ENCODE measurements around the gene RAD54L.
"Not testable (repeated sequence)": the region's sequence is repeated elsewhere in the genome, so short reads cannot be mapped to it uniquely, and the experiment has no call there.

RAD54L gene

DNA sequence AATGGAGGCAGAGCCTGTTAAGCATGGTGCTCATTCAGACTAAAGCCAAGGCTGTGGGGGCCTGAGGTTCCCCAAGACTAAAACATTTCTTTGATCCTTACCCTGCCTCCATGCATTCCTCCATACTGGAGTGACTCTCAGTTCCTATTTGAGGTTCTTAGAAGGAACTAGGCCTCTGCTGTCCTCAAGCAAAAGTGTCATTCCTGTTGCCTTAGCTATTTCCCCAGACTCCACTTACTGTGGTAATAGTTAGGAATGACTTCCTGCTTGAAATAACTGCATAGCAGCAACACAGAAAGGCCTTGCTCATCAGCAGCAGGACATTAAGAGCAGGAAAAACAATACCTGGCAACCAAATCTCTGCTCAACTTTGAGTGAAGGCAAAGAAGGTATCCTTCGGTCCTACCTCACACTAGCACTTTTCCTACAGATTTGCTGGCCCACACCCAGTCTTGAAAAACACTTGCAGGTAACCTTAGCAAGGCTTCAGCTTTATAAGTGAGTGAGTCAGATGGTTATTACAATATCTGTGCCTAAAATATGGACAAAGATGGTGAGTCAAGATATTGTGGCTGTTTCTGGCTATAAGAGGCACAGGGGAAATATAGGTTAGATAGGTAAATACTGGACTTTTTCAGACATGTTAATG, 41.0 kb downstream of the RAD54L start:
- DNase-seq = no peak

DNA sequence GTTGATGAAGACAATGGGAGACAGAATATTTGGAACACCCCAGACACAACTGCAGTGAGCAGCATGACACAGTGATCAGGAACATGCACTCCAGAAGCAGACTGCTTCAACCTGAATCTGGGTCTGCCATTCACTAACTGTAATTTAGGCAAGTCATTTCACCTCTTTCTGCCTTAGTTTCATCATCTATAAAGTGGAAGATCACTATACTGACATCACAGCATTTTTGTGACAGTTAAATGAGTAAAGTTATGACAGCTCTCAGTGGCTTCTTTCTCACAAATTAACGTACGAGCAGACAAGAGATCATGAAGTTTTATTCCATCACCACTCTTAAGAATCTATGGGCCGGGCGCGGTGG, 41.6 kb downstream of the RAD54L start:
- DNase-seq = no peak

DNA sequence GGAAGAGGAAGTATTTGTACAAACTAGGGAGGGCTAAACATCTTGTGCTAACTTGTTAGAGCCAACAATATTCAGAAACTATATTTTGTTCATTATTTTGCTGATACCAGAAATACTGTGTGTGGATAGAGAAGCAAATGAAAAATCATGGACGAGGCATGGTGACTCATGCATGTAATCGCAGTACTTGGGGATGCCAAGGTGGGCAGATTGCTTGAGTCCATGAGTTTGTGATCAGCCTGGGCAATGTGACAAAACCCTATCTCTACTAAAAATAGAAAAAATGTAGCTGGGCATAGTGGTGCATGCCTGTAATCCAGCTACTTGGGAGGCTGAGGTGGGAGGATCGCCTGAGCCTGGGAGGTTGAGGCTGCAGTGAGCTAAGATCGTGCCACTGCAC, 42.4 kb downstream of the RAD54L start:
- DNase-seq = no peak

DNA sequence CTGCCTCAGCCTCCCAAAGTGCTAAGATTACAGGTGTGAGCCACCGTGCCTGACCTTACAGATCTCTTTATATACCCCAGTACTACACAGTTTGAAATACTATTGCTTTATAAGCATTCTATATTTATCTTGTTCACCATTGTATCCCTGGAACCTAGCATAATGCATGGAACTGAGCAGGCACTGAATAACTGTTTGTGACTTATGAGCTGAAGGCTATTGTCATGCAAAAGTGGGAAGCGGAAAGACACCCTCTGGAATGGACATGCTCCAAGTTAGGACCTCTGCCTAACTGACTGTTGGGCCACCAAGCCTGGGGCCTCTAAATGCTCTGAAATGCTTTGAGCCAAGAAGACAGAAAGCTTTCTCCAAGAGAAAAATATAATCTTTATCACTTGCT, 47.7 kb downstream of the RAD54L start:
- DNase-seq = no peak

DNA sequence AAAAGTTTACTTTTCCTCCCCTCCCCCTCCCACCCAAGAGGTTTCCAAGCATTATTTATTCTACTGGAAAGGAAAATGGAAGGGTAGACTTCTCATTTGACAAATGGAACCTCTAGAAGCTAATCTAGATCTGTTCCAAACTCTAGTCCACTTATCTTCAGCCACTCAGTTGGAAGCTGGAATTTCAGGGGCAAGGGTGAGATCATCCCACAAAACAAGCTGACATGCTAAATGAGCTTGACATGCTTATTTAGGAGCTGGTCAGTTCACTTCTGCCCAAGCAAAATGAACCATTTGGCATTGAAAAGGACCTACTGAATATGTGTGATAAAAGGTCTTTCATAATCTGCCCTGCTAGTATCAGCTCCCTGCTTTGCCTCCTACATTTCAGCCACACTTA, 50.8 kb downstream of the RAD54L start:
- no peak for DNase-seq

DNA sequence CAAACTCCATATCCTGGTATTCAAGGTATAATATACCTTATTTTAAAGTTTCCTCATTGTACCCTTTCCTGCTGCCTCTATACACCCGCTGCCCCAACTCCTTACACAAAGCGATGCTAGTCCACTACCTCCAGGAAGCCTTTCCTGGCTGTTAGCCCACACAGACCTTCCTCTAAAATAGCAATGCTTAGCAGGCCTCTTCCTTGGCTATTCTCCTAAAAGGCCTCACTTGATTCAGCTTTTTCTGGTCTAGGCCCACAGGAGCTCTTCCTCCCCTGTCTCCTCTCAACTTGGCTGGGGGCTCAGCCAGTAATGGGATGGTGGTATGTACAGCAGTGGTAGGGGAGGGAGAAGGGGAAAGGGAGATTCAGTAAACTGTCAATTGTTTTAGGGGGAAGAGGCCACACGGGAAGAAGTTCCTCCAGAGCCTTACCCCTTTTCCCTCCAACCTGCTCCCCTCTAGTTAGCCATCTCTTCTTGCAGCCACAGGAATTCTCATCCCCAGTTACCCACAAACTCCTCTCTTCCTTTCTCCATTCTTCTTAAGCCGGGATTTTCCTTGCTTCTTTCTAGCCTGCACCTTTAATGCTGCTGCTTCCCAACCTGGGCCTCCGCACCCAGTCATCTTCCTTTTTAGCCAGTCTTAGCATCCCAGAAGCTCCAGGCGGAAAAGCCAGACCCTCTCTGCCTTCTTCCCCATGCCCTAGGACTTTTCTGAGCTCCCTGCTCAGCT, 53.3 kb downstream of the RAD54L start:
- no peak for DNase-seq

DNA sequence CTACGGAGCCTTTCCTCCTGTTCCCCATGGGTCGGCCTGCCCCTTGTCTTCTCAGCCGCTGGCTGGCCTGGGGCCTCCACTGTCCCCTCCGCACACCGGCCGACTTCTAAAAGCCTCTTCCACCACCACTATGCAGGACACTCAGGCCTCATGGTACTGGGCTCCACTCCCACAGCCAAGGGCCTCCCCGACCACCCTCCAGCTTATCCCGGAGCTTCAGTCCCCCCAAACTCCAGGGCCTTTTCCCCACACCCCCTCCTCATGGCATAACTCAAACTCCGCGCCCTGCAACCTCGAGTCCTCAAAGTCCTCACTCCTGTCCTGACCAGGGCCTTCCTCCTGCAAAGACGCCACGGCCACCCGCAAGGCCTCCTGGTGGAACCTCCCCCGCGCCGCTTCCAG, 53.8 kb downstream of the RAD54L start:
- DNase-seq = no peak

DNA sequence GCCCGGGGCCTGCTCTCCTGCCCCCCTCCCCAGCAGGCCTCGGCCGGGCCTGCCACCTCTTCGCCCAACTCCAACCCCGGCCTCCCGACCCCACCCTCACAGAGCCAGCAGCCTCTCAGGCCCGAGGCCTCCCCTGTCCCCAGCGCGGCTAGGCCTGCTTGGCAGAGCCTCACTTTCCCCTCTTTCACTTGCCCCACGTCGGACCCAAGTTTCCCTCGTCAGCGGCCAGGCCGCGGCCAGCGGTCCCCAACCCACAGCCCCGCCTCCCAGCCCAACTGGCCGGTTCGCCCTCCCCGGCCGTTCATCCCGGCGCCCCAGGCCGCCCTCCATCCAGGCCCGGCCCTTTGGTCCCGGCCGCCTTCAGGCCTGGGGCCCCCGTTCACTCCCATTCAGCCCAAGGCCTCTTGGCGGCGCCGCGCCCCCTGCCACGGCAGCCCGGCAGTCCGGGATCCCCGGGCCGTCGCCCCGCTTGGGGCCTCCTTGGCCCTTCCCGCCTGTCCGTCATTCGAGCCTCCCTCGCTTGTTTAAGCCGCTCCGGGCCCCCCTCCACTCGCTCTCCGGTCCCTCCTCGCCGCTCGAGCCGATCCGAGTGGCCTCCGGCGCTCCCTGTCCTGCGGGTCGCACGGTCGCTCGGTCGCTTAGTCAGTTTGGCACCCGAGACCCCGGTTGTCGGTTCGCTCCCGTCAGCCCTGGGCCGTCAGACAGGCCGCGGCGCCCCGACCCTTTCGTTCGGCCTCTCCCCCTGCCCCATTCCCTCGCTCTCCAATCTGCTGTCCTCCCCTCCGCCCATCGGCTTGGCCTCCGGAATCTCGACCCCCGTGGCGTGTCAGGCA, 54.5 kb downstream of the RAD54L start:
- no peak for DNase-seq

DNA sequence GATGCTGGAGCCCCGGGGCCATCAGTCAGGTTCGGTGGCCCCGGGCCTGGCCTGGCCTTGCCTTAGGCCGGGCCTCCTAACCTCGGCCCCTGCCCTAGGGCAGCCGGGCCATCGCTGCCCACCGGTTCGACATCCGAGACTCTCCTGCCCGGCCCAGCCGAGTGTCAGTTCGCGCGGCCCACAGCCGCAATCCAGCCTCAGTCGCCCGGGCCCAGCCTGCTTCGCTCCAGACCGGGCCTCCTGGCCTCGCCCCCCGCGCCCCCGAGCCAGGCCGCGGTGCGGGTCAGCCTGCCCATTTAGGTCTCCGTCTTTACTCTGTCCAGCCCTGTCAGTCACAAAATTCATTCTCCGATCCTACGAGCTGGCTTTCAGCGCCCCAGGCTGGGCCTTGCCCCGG, 55.1 kb downstream of the RAD54L start:
- DNase-seq = no peak

DNA sequence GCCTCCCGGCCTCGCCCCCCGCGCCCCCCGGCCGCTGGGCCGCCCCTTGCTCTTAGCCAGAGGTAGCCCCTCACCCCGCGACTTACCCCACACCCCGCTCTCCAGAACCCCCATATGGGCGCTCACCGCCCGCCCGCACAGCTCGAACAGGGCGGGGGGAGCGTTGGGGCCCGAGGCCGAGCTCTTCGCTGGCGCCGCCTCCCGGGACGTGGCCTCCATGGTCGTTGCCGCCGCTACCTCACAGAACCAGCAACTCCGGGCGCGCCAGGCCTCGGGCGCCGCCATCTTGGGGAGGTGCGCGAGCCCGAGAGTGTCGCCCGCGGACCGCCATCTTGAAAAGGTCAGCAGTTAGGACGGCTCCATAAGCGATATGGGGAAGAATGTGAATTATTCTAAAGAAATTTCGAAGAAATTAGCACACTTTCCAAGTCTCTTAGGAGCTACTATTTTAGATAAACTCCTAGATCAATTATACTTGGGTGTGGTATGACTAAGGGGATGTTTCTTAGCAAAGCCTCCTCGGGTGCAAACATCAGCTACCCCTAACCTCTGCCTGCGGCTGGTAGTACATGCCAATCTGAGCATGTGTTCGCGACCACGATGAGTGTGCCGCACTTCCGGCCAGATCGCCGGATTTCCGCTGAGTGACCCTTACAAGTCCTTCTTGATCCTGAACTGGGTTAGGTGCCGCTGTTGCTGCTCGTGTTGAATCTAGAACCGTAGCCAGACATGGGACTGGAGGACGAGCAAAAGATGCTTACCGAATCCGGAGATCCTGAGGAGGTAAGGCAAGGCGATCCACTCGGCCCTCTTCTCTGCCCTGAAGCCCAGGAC, 55.7 kb downstream of the RAD54L start, which contains the start of the genes LRRC41 and UQCRH:
Gene LRRC41 (minus strand): TSS at position 579 of the 834 bp plus-strand sequence. CDS start 294 bp downstream, at position 285.
Gene UQCRH (plus strand): TSS at position 661 of the 834 bp plus-strand sequence. CDS start 69 bp downstream, at position 730.
- DNase-seq = peak; percentile 88

DNA sequence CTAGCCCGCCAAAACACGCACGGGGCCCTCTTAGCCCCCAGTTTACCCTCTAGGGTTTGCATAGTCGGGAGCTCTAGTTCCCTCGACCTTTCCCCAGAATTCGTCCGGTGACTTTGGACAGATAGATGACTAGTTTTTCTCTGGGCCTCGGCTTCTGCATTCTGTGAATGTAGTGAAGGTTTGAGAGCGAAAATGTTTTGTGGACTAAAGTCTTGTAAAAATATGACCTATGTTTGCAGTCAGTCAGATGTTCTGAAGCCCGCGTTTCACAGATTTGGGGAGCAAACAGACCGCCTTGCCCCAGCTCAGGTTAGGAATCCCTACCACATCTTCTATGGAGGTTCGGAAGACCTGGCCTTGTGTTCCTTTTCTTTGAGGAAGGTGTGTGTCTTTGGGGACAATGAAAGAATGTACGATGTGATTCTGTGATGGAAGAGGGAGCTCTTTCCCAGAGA, 56.3 kb downstream of the RAD54L start:
- no peak for DNase-seq

DNA sequence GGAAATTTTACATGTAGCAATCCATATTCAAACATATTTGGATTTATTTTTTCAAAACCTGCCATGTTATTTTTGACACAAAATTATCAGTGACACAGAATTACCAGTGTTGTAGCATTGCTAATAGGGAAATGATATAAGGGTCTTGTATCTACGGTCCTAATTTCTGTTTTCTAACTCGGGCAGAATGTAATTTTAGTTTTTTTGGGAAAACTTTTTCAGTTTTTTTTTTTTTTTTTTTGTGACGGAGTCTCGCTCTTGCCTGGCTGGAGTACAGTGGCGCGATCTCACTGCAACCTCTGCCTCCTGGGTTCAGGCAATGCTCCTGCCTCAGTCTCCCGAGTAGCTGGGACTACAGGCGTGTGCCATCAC, 58.6 kb downstream of the RAD54L start:
- DNase-seq = no peak

DNA sequence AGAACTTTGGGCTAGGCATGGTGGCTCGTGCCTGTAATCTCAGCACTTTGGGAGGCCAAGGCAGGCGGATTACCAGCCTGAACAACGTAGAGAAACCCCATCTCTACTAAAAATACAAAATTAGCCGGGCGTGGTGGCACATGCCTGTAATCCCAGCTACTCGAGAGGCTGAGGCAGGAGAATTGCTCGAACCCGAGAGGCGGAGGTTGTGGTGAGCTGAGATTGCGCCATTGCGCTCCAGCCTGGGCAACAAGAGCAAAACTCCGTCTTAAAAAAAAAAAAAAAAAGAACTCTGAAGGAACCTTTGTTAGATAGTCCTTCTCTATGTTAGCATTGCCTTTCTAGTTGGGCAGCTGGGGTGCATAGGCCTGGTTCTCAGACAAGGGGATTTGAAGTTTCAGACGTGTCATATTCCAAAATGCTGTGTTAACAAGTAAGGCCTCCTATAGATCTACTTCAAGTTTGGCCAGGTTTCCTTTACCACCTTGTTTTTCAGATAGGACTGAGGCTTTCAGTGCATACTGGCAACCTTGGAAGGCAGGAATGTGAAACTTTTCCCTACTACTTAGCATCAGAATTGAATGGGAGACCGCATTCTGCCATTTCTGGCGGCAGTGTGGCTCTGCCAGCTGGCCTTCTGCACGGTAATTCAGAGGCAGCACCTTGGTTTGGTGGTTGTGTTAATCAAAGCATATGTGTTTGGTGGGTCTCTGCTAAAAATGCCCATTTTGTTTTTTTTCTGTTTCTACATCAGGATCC, 62.0 kb downstream of the RAD54L start:
- no peak for DNase-seq

DNA sequence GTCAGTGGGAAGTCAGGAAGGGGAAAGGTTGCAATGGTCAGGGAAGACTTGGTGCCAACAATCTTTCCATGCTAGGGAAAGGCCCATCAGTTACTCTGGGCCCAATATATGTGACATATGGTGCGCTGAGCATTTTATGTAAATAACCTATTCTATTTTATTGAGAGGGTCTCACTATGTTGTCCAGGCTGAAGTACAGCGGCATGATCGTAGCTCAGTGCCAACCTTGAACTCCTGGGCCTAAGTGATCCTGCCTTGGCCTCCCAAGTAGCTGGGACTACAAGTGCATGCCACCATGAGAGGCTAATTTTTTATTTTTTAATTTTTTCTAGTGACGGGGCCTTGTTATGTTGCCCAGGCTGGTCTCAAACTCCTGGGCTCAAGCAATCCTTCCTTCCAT, 62.8 kb downstream of the RAD54L start:
- no peak for DNase-seq

DNA sequence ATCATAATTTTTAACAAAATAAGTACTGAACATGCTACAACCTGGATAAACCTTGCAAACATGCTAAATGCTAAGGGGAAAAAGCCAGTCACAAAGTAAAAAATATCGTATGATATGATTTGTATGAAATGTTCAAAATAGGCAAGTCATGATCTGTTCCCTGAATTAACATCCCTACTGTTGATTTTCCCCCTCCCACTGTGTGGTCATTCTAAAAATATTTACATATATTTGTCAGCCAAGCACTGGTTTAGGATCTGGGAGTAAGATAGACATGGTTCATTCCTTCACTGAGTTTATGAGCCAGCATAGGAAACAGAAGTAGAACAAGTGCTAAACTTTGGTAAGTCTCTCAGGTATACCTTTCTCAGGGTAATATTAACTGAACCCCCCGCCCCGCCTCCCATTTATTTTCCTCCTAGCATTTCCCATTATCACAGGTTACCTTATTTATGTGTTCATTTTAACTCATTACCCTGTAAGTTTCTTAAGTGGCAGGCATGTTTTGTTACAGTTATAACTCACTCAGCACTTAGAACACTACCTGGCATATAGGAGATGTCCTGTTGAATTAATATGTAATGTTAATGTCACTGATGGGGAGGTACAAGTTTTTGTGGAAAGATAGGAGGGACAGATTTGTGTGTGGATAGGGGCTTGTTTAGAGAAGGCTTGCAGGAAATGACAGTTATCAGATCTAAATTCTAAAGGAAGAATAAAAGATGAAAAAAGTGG, 68.3 kb downstream of the RAD54L start:
- DNase-seq = no peak

DNA sequence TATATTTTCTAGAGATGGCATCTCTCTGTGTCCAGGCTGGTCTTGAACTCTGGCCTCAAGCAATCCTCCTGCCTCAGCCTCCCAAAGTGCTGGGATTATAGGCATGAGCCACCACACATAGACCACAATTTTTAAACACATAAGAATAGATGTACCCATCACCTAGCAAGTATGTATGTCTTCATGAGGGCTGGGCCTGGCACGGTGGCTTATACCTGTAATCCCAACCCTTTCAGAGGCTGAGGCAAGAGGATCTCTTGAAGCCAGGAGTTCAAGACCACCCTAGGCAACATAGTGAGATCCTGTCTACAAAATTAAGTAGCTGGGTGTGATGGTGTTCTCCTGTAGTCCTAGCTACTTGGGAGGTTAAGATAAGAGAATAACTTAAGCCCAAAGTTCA, 69.8 kb downstream of the RAD54L start:
- DNase-seq = no peak

DNA sequence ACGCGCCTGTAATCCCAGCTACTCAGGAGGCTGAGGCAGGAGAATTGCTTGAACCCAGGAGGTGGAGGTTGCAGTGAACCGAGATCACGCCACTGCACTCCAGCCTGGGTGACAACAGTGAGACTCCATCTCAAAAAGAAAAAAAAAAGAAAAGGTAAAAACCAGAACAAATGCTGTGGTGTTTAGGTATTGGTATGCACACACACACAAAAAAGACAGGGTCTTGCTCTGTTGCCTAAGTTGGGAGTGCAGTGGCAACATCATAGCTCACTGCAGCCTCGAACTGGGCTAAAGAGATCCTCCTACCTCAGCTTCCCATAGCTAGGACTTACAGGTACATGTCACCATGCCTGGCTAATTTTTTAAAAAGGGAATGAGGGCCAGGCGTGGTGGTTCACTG, 71.7 kb downstream of the RAD54L start:
- DNase-seq = not testable (repeated sequence)

DNA sequence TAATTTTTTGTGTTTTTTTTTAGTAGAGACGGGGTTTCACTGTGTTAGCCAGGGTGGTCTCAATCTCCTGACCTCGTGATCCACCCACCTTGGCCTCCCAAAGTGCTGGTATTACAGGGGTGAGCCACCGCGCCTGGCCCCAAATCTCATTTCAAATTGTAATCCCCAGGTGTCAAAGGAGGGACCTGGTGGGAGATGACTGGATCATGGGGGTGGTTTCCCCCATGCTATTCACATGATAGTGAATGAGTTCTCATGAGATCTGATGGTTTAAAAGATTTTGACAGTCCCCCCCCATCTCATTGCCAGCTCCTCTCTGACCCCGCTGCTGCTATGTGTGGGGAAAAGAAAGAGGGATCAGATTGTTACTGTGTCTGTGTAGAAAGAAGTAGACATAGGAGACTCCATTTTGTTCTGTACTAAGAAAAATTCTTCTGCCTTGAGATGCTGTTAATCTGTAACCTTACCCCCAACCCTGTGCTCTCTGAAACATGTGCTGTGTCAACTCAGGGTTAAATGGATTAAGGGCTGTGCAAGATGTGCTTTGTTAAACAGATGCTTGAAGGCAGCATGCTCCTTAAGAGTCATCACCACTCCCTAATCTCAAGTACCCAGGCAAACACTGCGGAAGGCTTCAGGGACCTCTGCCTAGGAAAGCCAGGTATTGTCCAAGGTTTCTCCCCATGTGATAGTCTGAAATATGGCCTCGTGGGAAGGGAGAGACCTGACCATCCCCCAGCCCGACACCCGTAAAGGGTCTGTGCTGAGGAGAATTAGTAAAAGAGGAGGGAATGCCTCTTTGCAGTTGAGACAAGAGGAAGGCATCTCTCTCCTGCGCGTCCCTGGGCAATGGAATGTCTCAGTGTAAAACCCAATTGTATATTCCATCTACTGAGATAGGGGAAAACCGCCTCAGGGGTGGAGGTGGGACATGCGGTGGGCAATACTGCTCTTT, 72.7 kb downstream of the RAD54L start:
- not testable (repeated sequence) for DNase-seq

DNA sequence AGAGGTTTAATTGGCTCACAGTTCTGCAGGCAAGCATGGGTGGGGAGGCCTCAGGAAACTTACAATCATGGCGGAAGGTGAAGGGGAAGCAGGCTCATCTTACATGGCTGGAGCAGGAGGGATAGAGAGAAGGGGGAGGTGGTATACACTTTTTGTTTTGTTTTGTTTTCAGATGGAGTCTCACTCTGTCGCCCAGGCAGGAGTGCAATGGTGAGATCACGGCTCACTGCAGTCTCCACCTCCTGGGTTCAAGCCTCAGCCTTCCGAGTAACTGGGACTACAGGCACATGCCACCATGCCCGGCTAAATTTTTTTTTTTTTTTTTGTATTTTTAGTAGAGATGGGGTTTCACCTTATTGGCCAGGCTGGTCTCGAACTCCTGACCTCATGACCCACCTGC, 74.6 kb downstream of the RAD54L start:
- DNase-seq = not testable (repeated sequence)

Data from NCI-H1436 treated with DMSO at 0.1 percent for 48 hours (cell line).